Vagina (tissue), 2 donors: ENCODE results near the gene UGT1A3.

Experiments used
- CTCF ChIP-seq, 3 experiments: fragments of 450-650 bp in 2 of 3; fragments of 200-600 bp in 1 of 3; sonication (generic) in 1 of 3; IDR thresholded peaks; one replicate each; pipeline ENCODE4 v1.5.1; 2017 to 2019; ENCODE audit warnings: antibody characterized with exemption in 3 of 3, mild to moderate bottlenecking in 2 of 3, moderate library complexity in 2 of 3
- POLR2A ChIP-seq, 2 donors: fragments of 450-650 bp; IDR thresholded peaks; one replicate each; pipeline ENCODE4 v1.6.1; 2017; ENCODE audit warnings: antibody characterized with exemption in 2 of 2, mild to moderate bottlenecking in 2 of 2, moderate library complexity in 2 of 2

DNA sequence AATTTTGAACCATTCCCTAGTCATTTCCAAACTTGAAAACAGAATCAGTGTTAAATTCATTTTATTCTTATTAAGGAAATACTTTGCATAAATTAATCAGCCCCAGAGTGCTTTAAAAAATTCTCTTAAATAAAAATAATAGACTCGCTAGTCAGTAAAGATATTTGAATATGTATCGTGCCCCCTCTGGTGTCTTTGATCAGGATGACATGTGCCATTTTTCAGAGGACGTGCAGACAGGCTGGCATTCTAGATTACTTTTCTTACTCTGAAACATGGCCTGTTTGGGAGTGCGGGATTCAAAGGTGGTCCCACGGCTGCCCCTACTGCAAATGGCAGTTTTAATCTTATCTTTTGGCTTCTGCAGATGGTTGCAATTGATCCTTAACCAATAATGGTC, 43.7 kb downstream of the UGT1A3 start:
- TF ChIP-seq CTCF (IDR thresholded peaks at IDR 0.05) = no peak
- TF ChIP-seq POLR2A (IDR thresholded peaks at IDR 0.05) = no peak
